HG03196 (cell line): ENCODE measurements around the gene WWTR1.

Experiments used
- ATAC-seq: cut with Tn5 transposase; IDR thresholded peaks from one replicate; pipeline ENCODE4 v1.9.1; 2021; ENCODE audit not compliant: unreplicated experiment

Gene WWTR1

GRCh38 chr3:149625795-149626194 is 32.0 kb downstream of the WWTR1 start:
- ATAC-seq, result no peak

GRCh38 chr3:149623824-149624223 is 34.0 kb downstream of the WWTR1 start:
- ATAC-seq, result no peak

DNA sequence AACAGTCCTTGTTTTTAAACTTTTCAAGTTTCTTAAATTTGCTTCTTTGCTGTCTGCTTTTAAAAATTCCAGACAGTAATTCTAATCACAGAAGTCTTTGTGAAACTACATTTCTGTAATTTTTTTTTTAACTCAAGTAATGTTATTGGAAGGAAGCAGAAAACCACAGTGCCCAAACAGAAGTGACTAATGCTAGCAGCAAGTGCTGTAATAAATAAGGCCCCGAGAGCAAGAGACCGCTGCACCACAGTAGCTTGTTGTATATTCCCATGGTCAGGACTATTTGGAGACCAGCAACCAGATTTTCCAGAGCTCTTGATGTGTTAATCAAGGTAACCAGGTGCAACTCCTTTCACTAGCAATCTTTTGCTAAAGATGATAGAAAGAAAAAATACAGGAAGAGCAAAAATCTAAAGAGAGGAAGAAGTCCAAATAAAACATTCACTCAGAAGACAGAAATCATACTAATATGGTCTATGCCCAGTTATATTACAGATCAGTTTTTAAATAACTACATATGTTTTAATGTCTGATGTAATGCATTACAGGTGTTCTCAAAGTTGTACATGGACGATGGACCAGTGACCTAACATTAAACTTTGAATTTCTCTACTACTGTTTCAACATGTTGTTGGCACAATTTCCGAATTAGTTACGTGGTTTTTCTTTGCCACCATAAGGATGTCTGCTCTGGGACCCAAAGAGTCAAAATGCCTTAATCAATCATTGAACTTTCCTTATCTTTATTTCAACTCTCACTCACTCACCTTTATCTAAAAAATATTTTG is 36.4 kb downstream of the WWTR1 start:
- peak; percentile 64 for ATAC-seq

GRCh38 chr3:149620291-149621020 is 37.4 kb downstream of the WWTR1 start:
- ATAC-seq, result no peak

DNA sequence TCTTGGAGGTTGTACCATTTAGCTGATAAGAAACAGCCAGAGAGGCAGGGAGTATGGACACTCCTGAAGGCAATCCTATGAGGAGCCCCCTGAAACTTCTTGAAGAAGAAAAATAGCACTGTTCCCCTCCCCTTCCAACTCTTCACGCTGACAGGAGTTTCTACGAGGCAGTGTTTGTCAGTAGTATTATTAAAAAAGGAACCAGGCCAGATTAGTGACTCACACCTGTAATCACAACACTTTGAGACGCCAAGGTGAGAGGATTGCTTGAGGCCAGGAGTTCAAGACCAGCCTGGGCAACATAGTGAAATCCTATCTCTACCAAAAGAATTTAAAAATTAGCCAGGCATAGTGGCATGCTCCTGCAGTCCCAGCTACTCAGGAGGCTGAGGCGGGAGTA is 38.7 kb downstream of the WWTR1 start:
- ATAC-seq, result no peak

GRCh38 chr3:149618151-149619123 is 39.4 kb downstream of the WWTR1 start:
- ATAC-seq, result no peak

DNA sequence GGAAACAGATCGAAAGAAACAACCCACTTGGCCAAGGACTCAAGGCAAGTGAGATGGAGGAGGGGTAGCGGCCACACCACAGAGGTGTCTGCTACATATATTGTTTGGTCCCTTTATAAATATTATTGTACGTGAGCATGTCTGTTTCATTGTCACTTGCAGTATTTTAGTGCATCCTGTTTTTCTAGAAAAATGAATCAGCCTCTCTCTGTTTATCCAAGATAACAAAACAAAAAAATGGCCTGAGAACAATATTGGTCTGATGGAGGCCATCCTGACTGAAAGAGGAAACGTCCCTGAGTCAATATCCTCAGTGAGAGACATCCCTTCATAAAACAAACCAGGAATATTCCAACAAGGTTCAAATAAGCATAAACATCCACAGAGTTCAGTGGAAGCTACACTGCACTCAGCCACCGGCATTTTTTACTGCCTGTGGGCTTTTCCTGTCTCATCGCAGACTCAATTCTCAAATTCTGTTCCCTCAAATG is 42.0 kb downstream of the WWTR1 start:
- ATAC-seq, result no peak

- no peak for ATAC-seq
These were observed 43.8 kb downstream of the WWTR1 start for GRCh38 chr3:149613988-149614387.

DNA sequence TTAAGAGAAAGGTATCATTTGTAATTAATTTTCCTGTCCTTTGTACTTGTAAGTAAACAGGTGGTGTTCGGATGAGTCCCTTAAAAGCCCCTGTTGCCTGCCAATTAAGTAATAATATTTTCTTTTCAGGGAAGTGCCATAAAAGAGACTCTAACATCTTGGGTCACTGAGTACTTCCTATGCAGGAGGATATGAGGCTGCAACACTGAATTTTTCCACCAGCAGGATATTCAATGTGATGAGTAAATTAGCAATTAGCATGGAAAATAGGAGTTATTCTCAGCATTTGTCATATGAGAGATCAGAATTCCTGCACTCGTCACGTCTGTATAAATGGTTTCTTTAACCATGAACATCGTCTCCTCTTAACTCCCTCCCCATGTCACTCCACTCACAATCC is 45.4 kb downstream of the WWTR1 start:
- ATAC-seq, result no peak

GRCh38 chr3:149611149-149611548 is 46.7 kb downstream of the WWTR1 start:
- no peak for ATAC-seq

DNA sequence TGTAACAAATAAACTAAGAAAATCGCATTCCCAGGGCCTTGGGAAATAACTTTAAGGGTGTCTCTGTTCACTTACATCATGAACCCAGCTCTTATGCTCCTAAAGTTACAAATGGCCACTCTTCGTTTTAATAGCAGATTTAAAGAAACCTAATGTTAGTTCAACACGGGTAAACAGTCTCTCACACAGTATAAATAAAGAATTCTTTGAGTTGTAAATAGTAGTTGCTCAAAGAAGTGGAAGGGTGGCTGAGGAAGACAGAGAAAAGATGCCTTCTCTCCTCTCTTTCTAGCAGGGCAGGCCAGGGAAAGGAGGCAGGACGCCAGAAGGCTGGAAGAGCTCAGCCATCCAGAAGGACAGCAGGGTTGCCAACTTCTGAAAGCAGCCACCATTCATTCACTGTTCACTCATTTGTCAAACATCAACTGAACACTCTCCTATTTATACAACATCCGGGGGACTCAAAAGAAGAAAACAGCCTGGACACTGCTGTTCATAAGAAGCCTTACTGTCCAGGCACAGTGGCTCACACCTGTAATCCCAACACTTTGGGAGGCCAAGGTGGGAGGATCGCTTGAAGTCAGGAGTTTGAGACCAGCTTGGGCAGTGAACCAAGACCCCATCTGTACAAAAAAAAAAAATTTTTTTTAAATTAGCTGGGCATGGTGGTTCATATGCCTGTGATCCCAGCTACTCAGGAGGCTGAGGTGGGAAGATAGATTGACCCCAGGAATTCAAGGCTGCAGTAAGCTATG is 47.3 kb downstream of the WWTR1 start:
- no peak for ATAC-seq

DNA sequence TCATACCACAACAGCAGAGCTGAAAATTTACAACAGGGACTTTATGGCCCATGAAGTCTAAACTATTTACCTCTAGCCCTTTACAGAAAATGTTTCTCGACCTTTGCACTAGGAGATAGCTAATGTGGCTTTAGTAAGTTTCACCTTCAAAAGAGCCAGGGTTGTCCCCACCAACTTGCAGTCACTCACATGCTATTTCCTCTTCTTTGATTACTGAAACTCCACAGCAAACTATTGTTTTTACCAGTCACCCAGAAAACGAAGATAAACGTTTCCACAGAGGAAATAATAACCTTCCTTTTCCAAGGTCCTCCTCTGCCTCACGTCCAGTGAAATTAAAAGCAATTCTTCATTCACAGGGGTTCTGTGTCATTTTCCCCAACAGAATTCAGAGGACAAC is 48.2 kb downstream of the WWTR1 start:
- peak; percentile 85 for ATAC-seq

GRCh38 chr3:149608987-149609386 is 48.8 kb downstream of the WWTR1 start:
- ATAC-seq, result no peak

- no peak for ATAC-seq
These were observed 51.9 kb downstream of the WWTR1 start for GRCh38 chr3:149605902-149606301.

- ATAC-seq, result no peak
These were observed 53.5 kb downstream of the WWTR1 start for GRCh38 chr3:149604125-149604875.

DNA sequence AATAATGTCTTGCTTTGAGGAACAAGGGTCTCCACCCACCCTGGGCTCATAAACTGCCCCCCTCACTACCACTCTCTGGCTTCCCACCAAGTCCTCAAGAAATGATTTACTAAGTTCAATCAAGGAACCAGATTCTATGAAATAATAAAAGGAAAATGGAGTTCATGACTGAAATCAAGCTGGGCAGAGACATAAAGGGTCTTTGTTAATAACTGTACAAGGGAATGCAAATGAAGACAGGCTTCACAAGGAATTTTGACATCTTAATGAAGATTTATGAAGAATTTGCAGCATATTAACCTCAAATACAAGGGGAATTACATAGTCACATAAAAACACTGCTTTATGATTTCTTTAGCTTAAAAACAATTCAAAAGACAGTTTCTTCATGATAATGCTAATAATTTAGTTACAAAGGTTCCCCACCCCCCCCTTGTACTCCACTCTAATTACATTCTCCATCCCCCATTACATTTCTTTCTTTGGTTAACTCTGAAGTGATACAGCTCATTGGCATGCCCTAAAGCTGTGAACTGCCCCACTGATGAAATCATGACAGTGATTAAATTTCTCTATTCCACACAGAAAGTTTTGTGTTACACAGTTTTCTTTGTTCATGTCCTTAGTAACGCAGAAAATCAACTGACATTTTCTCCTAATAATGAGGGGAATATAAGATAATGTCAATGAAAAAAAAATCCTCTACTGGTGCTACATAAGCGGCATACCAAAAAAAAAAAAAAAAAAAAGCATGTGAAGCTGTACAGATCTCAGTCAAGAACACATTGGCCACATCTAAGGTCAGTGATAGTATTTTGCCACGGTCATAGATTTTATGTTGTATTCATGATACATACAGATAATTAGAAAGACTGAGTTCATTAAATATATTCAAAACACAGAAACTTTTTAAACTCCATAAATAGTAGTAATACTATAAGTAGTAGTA is 54.4 kb downstream of the WWTR1 start:
- no peak for ATAC-seq

GRCh38 chr3:149600634-149601033 is 57.2 kb downstream of the WWTR1 start:
- ATAC-seq, result no peak

DNA sequence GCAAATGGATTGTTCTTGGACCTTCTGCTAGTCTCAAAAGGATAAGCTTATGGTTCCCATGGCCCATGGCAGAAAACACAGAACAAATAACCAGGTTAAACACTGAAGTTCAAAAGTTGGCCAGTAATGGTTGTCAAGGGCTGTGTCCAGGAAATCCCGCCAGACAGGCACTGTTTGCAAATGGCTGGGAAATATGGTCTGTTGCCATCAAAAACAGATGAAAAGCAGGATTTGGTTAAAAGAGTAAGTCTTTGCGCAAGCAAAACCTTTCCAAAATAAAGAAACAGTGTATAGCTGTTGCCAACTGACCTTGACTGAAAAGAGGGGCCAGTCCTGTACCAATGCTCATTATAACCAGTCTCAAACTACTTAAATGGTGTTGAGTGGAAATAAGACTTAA is 58.6 kb downstream of the WWTR1 start:
- ATAC-seq, result no peak
